ENCODE results near the gene POLDIP2. TPM values are rescaled to one million over a fixed set of nuclear protein-coding genes. Genes with fewer than 3 reads are reported as not detected.
A peak's percentile ranks its signal among the peaks of the same experiment; 100 is the strongest.

The POLDIP2 gene
- total and polyA plus RNA-seq, 2 donors (not counting 3 experiments of a cell fraction or from before 2014, with no cell fraction given), result 82.6 to 85.2 TPM

GRCh38 chr17:28406473-28406814 is 49.1 kb upstream of the POLDIP2 start:
- H3K79me2 ChIP-seq (ENCODE audit: control insufficient read depth, insufficient read depth, low read length), result no peaks in the 10 kb centered on the region
- dilution Hi-C loops (cut with MboI; ENCODE audit: extremely low pct_ligation_motif_present, low sequenced_read_pairs) (no loop called here), intact Hi-C loops (cut with micrococcal nuclease) (no loop called here)
- no peaks in the 10 kb centered on the region for H4K20me1 ChIP-seq (replicated peaks; ENCODE audit: control insufficient read depth, extremely low read depth, insufficient read depth, low read length)
- no peaks in the 10 kb centered on the region for H3K9me3 ChIP-seq (replicated peaks; ENCODE audit: control insufficient read depth, insufficient read depth, low read length)
- no peaks in the 10 kb centered on the region for H3K36me3 ChIP-seq (ENCODE audit: control insufficient read depth in 2 of 2, extremely low read depth in 1 of 2, insufficient read depth in 2 of 2, low read length in 2 of 2)
- peak overlapping the region; percentile 13 for H3K4me2 ChIP-seq (ENCODE audit: insufficient read depth, low read length)
- peak overlapping the region in 1 of 3 experiments; percentile 54 for H3K4me3 ChIP-seq (replicated peaks in 1 of 3; ENCODE audit: insufficient read depth in 1 of 3, low read depth in 1 of 3, low read length in 3 of 3)
- TF ChIP-seq JUN (IDR thresholded peaks at IDR 0.05; ENCODE audit: borderline replicate concordance, insufficient read depth, insufficient read length, low read depth) (no peak), FOS (IDR thresholded peaks at IDR 0.05; ENCODE audit: borderline replicate concordance, insufficient read depth, low read length) (no peak), MAX (IDR thresholded peaks at IDR 0.05; ENCODE audit: insufficient read depth, insufficient read length) (no peak), POLR2AphosphoS5 (IDR thresholded peaks at IDR 0.05; ENCODE audit: insufficient read depth, low read depth, low read length) (no peak), GATA2 (IDR thresholded peaks at IDR 0.05; ENCODE audit: insufficient read depth, insufficient read length, low read depth, low read length) (no peak), MYC (IDR thresholded peaks at IDR 0.05; ENCODE audit: low read depth, low read length) (no peak), POLR2A (IDR thresholded peaks at IDR 0.05; ENCODE audit: low read depth, low read length) (no peak), EZH2 (IDR thresholded peaks at IDR 0.05; ENCODE audit: borderline replicate concordance, low read depth, low read length, severe bottlenecking) (no peak)
- TF ChIP-seq, protein P1, sequence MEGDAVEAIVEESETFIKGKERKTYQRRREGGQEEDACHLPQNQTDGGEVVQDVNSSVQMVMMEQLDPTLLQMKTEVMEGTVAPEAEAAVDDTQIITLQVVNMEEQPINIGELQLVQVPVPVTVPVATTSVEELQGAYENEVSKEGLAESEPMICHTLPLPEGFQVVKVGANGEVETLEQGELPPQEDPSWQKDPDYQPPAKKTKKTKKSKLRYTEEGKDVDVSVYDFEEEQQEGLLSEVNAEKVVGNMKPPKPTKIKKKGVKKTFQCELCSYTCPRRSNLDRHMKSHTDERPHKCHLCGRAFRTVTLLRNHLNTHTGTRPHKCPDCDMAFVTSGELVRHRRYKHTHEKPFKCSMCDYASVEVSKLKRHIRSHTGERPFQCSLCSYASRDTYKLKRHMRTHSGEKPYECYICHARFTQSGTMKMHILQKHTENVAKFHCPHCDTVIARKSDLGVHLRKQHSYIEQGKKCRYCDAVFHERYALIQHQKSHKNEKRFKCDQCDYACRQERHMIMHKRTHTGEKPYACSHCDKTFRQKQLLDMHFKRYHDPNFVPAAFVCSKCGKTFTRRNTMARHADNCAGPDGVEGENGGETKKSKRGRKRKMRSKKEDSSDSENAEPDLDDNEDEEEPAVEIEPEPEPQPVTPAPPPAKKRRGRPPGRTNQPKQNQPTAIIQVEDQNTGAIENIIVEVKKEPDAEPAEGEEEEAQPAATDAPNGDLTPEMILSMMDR (IDR thresholded peaks at IDR 0.05; ENCODE audit: extremely low read depth in 1 of 2, insufficient read depth in 1 of 2, low read depth in 1 of 2, low read length in 2 of 2), result no peak
- no peaks in the 10 kb centered on the region for H3K9me1 ChIP-seq (replicated peaks; ENCODE audit: control insufficient read depth, extremely low read depth, insufficient read depth, low read length)
- peaks cover 6% of the 10 kb centered on the region in 2 experiments for H3K27me3 ChIP-seq (ENCODE audit: control insufficient read depth in 2 of 2, insufficient read depth in 2 of 2, low read length in 2 of 2)
- peaks cover 9% of the 10 kb centered on the region for H3K4me1 ChIP-seq (ENCODE audit: control insufficient read depth, extremely low read depth, insufficient read depth, low read length)
- no peak overlapping the region for H3K27ac ChIP-seq (ENCODE audit: insufficient read depth, low read depth, low read length)
- DNase-seq (ENCODE audit: low read depth, low spot score), result no peak
- no TSS peak for BruUV-seq (replicated peaks)
- H2AFZ ChIP-seq (ENCODE audit: low read depth, low read length), result peak overlapping the region; percentile 86
- CTCF ChIA-PET, result interaction anchor here (1.5 to 5.1 kb wide), 2 partner anchors 10 to 12 kb away, joined by 3 to 34 read pairs; no protein-coding TSS in a partner anchor
- POLR2A ChIA-PET, result no interaction called here
- FAIRE-seq, result no peak
- no peak overlapping the region for H3K9ac ChIP-seq (replicated peaks; ENCODE audit: extremely low read depth, insufficient read depth, low read length)

Measured in endothelial cell of umbilical vein (primary cell).